Neural cell (in vitro differentiated cells): ENCODE data around the gene MAMDC2. TPM values are rescaled to one million over a fixed set of nuclear protein-coding genes. Genes with fewer than 3 reads are reported as not detected.

Experiments used
- H2AFZ ChIP-seq: fragments of 200-600, 300-800 bp; sonication (generic), shearing (Covaris generic); 2 replicates; pipeline ENCODE4 v1.6.0; 2014; ENCODE audit warnings: low read depth, mild to moderate bottlenecking, antibody characterized with exemption, low read length, moderate library complexity
- H3F3A ChIP-seq: fragments of 200-600 bp; shearing (Covaris generic); 2 replicates; pipeline ENCODE4 v1.6.1; 2016; ENCODE audit warnings: mild to moderate bottlenecking, moderate library complexity, mixed read lengths, antibody characterized with exemption, low read length; ENCODE audit not compliant: insufficient read depth, poor library complexity, severe bottlenecking
- H3K27ac ChIP-seq: fragments of 200-600, 300-800 bp; sonication (generic), shearing (Covaris generic); 2 replicates; pipeline ENCODE4 v1.5.1; 2014; ENCODE audit warnings: mild to moderate bottlenecking, low read length, moderate library complexity
- H3K27me3 ChIP-seq: fragments of 300-800, 200-600 bp; sonication (generic), shearing (Covaris generic); 2 replicates; pipeline ENCODE4 v1.6.0; 2014; ENCODE audit warnings: mild to moderate bottlenecking, low read depth, low read length, moderate library complexity; ENCODE audit not compliant: insufficient read depth
- H3K36me3 ChIP-seq: fragments of 300-800, 200-600 bp; sonication (generic), shearing (Covaris generic); 2 replicates; pipeline ENCODE4 v1.5.1; 2014; ENCODE audit warnings: mild to moderate bottlenecking, antibody characterized with exemption, low read length, moderate library complexity; ENCODE audit not compliant: insufficient read depth
- H3K4me2 ChIP-seq: fragments of 300-800, 200-600 bp; sonication (generic), shearing (Covaris generic); 2 replicates; pipeline ENCODE4 v1.6.0; 2014; ENCODE audit warnings: mild to moderate bottlenecking, low read length
- H3K4me3 ChIP-seq: fragments of 300-800, 200-600 bp; sonication (generic), shearing (Covaris generic); 2 replicates; pipeline ENCODE4 v1.5.1; 2014; ENCODE audit warnings: mild to moderate bottlenecking, low read length, moderate library complexity
- H3K79me2 ChIP-seq: fragments of 200-600 bp; shearing (Covaris generic); replicated peaks from 2 replicates; pipeline ENCODE4 v1.6.0; 2014; ENCODE audit warnings: mild to moderate bottlenecking, low read length, moderate library complexity; ENCODE audit not compliant: insufficient read depth
- H3K9ac ChIP-seq: fragments of 300-800, 200-600 bp; sonication (generic), shearing (Covaris generic); 2 replicates; pipeline ENCODE4 v1.6.1; 2016; ENCODE audit warnings: mild to moderate bottlenecking, low read length, mixed read lengths
- H3K9me2 ChIP-seq: fragments of 200-600 bp; shearing (Covaris generic); 2 replicates; pipeline ENCODE4 v1.6.1; 2016; ENCODE audit warnings: mild to moderate bottlenecking, low read length, mixed read lengths; ENCODE audit not compliant: insufficient read depth
- H3K9me3 ChIP-seq: fragments of 200-600, 300-800 bp; sonication (generic), shearing (Covaris generic); 2 replicates; pipeline ENCODE4 v1.6.1; 2016; ENCODE audit warnings: mild to moderate bottlenecking, mixed run types, low read length, moderate library complexity, mixed read lengths
- H4K20me1 ChIP-seq: fragments of 200-600 bp; shearing (Covaris generic); 2 replicates; pipeline ENCODE4 v1.6.1; 2016; ENCODE audit warnings: mild to moderate bottlenecking, mixed run types; ENCODE audit not compliant: insufficient read depth
- EP300 ChIP-seq: fragments of 450-650 bp; conservative IDR thresholded peaks from 2 replicates; pipeline ENCODE4 v1.6.1; 2014; ENCODE audit warnings: antibody characterized with exemption, mild to moderate bottlenecking, moderate library complexity; ENCODE audit not compliant: poor library complexity, severe bottlenecking
- EZH2 ChIP-seq: fragments of 200-600, 300-800 bp; shearing (Covaris generic), sonication (generic); IDR thresholded peaks from 2 replicates; pipeline ENCODE4 v1.6.1; 2014; ENCODE audit warnings: antibody characterized with exemption, low read length, borderline replicate concordance, mild to moderate bottlenecking; ENCODE audit not compliant: insufficient read depth, poor library complexity, severe bottlenecking
- MXI1 ChIP-seq: fragments of 450-650 bp; conservative IDR thresholded peaks from 2 replicates; pipeline ENCODE4 v1.6.1; 2014; ENCODE audit warnings: antibody characterized with exemption, mild to moderate bottlenecking; ENCODE audit not compliant: poor library complexity, severe bottlenecking
- POLR2AphosphoS5 ChIP-seq: IDR thresholded peaks from 2 replicates; pipeline ENCODE4 v1.6.1; 2012
- RAD21 ChIP-seq: fragments of 450-650 bp; conservative IDR thresholded peaks from 2 replicates; pipeline ENCODE4 v1.6.1; 2014; ENCODE audit warnings: antibody characterized with exemption, mild to moderate bottlenecking, moderate library complexity
- SMC3 ChIP-seq: fragments of 450-650 bp; conservative IDR thresholded peaks from 2 replicates; pipeline ENCODE4 v1.6.1; 2014; ENCODE audit warnings: antibody characterized with exemption, mild to moderate bottlenecking, moderate library complexity; ENCODE audit not compliant: poor library complexity
- TAF1 ChIP-seq: IDR thresholded peaks from 2 replicates; pipeline ENCODE4 v1.6.1; 2012; ENCODE audit warnings: low read depth
- polyA plus RNA-seq: library from polyadenylated mRNA; depleted of rRNA; stranded (reverse); fragments of >200 nt; gene quantifications from 2 replicates; pipeline ENCODE4 v1.2.3, GENCODE V29; 2014
- TF ChIP-seq, protein P1 (sequence below): IDR thresholded peaks from 2 replicates; pipeline ENCODE4 v1.6.1; 2012; ENCODE audit warnings: borderline replicate concordance
- TF ChIP-seq, protein P2 (sequence below): fragments of 450-650 bp; IDR thresholded peaks from 2 replicates; pipeline ENCODE4 v1.5.1; 2014; ENCODE audit warnings: antibody characterized with exemption, mild to moderate bottlenecking, moderate library complexity; ENCODE audit not compliant: poor library complexity, severe bottlenecking

Gene MAMDC2
- polyA plus RNA-seq, 1 donor from 2014 or later, result 0.30 TPM

DNA sequence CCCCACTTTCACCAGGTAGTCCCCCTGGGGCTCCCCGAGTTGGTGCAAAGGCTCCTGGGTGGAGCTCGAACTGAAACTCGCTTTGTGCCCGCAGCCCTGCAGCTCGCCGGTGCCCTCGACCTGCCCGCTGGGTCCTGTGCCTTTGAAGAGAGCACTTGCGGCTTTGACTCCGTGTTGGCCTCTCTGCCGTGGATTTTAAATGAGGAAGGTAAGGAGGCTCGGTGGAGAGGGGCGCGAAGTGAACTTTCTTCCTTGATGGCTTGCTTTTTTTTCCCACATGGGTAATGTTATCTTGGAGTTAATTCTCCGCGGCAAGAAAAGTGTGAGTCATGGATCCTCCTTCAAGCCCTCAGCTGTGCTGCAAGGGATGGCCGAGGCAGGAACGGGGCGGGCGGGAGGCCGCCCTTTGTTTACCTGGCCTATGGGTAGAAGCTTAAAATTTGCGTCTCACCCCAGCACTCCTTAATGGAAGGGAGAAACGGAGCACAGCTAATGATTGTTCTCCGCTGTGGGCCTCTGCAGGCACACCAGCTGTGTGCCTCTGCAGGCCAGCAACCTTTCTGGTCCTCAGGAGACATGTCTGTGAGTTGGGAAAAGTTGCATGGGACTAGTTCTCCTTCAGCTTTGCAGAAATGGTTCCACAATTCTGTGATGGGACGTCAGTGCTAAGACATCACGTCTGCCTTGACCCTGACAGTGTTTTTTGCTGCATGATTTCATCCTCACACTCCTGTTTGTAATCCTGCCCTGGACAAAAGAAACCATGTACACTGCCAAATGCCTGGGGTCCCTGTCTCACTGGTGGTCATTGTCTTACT lies 1.1 kb downstream of the MAMDC2 start:
- Histone ChIP-seq H3K4me3 (peak overlapping the region; percentile 47), H3K9me3 (no peaks in the 10 kb centered on the region), H3K9ac (no peak overlapping the region), H3F3A (no peaks in the 10 kb centered on the region), H3K27ac (no peak overlapping the region), H2AFZ (no peak overlapping the region), H3K27me3 (peaks cover 33% of the 10 kb centered on the region), H3K4me2 (no peak overlapping the region), H3K36me3 (no peaks in the 10 kb centered on the region), H3K79me2 (no peaks in the 10 kb centered on the region), H4K20me1 (no peaks in the 10 kb centered on the region), H3K9me2 (no peaks in the 10 kb centered on the region)
- TF ChIP-seq, protein P1, sequence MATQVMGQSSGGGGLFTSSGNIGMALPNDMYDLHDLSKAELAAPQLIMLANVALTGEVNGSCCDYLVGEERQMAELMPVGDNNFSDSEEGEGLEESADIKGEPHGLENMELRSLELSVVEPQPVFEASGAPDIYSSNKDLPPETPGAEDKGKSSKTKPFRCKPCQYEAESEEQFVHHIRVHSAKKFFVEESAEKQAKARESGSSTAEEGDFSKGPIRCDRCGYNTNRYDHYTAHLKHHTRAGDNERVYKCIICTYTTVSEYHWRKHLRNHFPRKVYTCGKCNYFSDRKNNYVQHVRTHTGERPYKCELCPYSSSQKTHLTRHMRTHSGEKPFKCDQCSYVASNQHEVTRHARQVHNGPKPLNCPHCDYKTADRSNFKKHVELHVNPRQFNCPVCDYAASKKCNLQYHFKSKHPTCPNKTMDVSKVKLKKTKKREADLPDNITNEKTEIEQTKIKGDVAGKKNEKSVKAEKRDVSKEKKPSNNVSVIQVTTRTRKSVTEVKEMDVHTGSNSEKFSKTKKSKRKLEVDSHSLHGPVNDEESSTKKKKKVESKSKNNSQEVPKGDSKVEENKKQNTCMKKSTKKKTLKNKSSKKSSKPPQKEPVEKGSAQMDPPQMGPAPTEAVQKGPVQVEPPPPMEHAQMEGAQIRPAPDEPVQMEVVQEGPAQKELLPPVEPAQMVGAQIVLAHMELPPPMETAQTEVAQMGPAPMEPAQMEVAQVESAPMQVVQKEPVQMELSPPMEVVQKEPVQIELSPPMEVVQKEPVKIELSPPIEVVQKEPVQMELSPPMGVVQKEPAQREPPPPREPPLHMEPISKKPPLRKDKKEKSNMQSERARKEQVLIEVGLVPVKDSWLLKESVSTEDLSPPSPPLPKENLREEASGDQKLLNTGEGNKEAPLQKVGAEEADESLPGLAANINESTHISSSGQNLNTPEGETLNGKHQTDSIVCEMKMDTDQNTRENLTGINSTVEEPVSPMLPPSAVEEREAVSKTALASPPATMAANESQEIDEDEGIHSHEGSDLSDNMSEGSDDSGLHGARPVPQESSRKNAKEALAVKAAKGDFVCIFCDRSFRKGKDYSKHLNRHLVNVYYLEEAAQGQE, result no peak
- TF ChIP-seq, protein P2, sequence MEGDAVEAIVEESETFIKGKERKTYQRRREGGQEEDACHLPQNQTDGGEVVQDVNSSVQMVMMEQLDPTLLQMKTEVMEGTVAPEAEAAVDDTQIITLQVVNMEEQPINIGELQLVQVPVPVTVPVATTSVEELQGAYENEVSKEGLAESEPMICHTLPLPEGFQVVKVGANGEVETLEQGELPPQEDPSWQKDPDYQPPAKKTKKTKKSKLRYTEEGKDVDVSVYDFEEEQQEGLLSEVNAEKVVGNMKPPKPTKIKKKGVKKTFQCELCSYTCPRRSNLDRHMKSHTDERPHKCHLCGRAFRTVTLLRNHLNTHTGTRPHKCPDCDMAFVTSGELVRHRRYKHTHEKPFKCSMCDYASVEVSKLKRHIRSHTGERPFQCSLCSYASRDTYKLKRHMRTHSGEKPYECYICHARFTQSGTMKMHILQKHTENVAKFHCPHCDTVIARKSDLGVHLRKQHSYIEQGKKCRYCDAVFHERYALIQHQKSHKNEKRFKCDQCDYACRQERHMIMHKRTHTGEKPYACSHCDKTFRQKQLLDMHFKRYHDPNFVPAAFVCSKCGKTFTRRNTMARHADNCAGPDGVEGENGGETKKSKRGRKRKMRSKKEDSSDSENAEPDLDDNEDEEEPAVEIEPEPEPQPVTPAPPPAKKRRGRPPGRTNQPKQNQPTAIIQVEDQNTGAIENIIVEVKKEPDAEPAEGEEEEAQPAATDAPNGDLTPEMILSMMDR, result no peak
- no peak for TF ChIP-seq EZH2
- no peak for TF ChIP-seq POLR2AphosphoS5

DNA sequence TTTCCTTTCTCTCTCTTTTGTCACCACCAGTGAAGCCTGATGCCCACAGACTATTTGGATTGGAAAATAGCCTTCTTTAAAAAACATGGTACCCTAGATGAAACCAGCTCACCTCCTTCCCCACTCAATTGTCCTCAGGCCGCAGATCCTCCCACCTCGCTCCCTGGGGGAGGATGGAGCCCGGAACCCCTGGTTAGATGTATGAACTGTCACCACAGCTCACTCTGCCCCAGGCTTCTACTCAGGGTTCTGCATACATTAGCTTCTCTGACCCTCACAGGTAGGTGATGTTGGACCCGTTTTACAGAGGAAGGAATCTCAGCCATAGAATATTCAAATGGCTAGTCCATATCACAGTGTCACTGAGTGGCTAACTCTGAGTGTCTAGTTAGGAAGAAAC lies 1.8 kb downstream of the MAMDC2 start:
- Histone ChIP-seq H3K9me2 (no peaks in the 10 kb centered on the region), H4K20me1 (no peaks in the 10 kb centered on the region), H3K4me2 (no peak overlapping the region), H3K9ac (no peak overlapping the region), H2AFZ (no peak overlapping the region), H3F3A (no peaks in the 10 kb centered on the region), H3K36me3 (no peaks in the 10 kb centered on the region), H3K27ac (no peak overlapping the region), H3K79me2 (no peaks in the 10 kb centered on the region), H3K4me3 (no peak overlapping the region), H3K9me3 (no peaks in the 10 kb centered on the region), H3K27me3 (peaks cover 33% of the 10 kb centered on the region)
- TF ChIP-seq, protein P1, result no peak
- TF ChIP-seq EZH2, result no peak
- no peak for TF ChIP-seq MXI1
- TF ChIP-seq SMC3, result no peak
- TF ChIP-seq RAD21, result no peak
- no peak for TF ChIP-seq POLR2AphosphoS5
- TF ChIP-seq, protein P2, result no peak
- no peak for TF ChIP-seq TAF1
- no peak for TF ChIP-seq EP300
